MCF 10A (cell line): ENCODE measurements around the gene TCHHL1. TPM values are rescaled to one million over a fixed set of nuclear protein-coding genes. Genes with fewer than 3 reads are reported as not detected.

Experiments used
- BruUV-seq: library from RNA; stranded (reverse); fragments of 400-500 nt; replicated peaks from 2 replicates; lab custom pipeline; 2021; lab: Mats Ljungman, UMichigan
- CTCF ChIA-PET: fragments of 300-600 bp; sonication (Branson Sonifier 250); formaldehyde crosslinking; extraction: SDS; loops from one replicate; lab custom pipeline; 2021; ENCODE audit warnings: antibody characterized with exemption, inconsistent platforms; lab: Yijun Ruan, JAX
- POLR2A ChIA-PET: fragments of 300-600, 350-650 bp; sonication (Branson Sonifier 250); formaldehyde crosslinking; extraction: SDS; loops from one replicate; lab custom pipeline; 2020; ENCODE audit warnings: antibody characterized with exemption, inconsistent platforms; lab: Yijun Ruan, JAX
- DNase-seq: peaks from one replicate; pipeline ENCODE4 v3.0.0-alpha.2; 2018; ENCODE audit not compliant: unreplicated experiment
- H3K27ac Mint-ChIP-seq: one replicate; pipeline ENCODE4 v1.8.0; 2022; ENCODE audit warnings: mild to moderate bottlenecking, low read depth, mixed read lengths; ENCODE audit not compliant: unreplicated experiment
- H3K27me3 Mint-ChIP-seq: one replicate; pipeline ENCODE4 v1.8.0; 2022; ENCODE audit warnings: mixed read lengths; ENCODE audit not compliant: insufficient read depth, unreplicated experiment
- H3K36me3 Mint-ChIP-seq: one replicate; pipeline ENCODE4 v1.8.0; 2022; ENCODE audit warnings: mild to moderate bottlenecking, moderate library complexity, mixed read lengths; ENCODE audit not compliant: insufficient read depth, unreplicated experiment
- H3K4me1 Mint-ChIP-seq: one replicate; pipeline ENCODE4 v1.8.0; 2022; ENCODE audit warnings: mixed read lengths; ENCODE audit not compliant: insufficient read depth, unreplicated experiment
- H3K4me3 Mint-ChIP-seq: one replicate; pipeline ENCODE4 v1.8.0; 2022; ENCODE audit warnings: mild to moderate bottlenecking, moderate library complexity, mixed read lengths; ENCODE audit not compliant: unreplicated experiment
- H3K9me3 Mint-ChIP-seq: one replicate; pipeline ENCODE4 v1.8.0; 2022; ENCODE audit warnings: mixed read lengths; ENCODE audit not compliant: unreplicated experiment
- CTCF ChIP-seq: fragments of 200-600 bp; IDR thresholded peaks from one replicate; pipeline ENCODE4 v1.8.0; 2022; ENCODE audit warnings: antibody characterized with exemption, mild to moderate bottlenecking; ENCODE audit not compliant: unreplicated experiment
- intact Hi-C: fragments of 100-400 bp; cut with micrococcal nuclease; formaldehyde crosslinking; loops from 2 replicates; pipeline ENCODE4 v1.14.1; 2022
- total RNA-seq: library from RNA; stranded (reverse); gene quantifications from 2 replicates; pipeline ENCODE4 v1.2.3, GENCODE V29; 2022

Gene TCHHL1
- total RNA-seq, 1 experiment from 2014 or later, result not detected

- Mint-ChIP-seq H3K27me3 (peaks cover 37% of the 10 kb centered on the region), H3K4me3 (no peak overlapping the region), H3K9me3 (no peaks in the 10 kb centered on the region), H3K27ac (no peak overlapping the region), H3K36me3 (no peaks in the 10 kb centered on the region), H3K4me1 (no peaks in the 10 kb centered on the region)
- intact Hi-C loops, result no loop called here
- TF ChIP-seq CTCF, result no peak
- ChIA-PET CTCF (no interaction called here), POLR2A (no interaction called here)
- no peak for DNase-seq
- no TSS peak for BruUV-seq
Measured at GRCh38 chr1:152078831-152079441, 9.9 kb downstream of the TCHHL1 start.

GRCh38 chr1:152072311-152072710 lies 16.6 kb downstream of the TCHHL1 start:
- no peaks in the 10 kb centered on the region for H3K9me3 Mint-ChIP-seq
- POLR2A ChIA-PET, result interaction anchor here (0.7 to 1.4 kb wide), 3 partner anchors 22 to 229 kb away, joined by 3 to 4 read pairs (median 3); no protein-coding TSS in a partner anchor
- H3K27ac Mint-ChIP-seq, result no peak overlapping the region
- no peaks in the 10 kb centered on the region for H3K4me1 Mint-ChIP-seq
- H3K27me3 Mint-ChIP-seq, result peaks cover 16% of the 10 kb centered on the region
- no peak overlapping the region for H3K4me3 Mint-ChIP-seq
- DNase-seq, result no peak
- CTCF ChIA-PET, result interaction anchor here (0.5 to 1.4 kb wide), 7 partner anchors 13 to 1172 kb away, joined by 3 to 6 read pairs (median 4); no protein-coding TSS in a partner anchor
- intact Hi-C loops, result no loop called here
- H3K36me3 Mint-ChIP-seq, result no peaks in the 10 kb centered on the region
- BruUV-seq, result no TSS peak
- no peak for TF ChIP-seq CTCF

GRCh38 chr1:152071123-152071522 lies 17.7 kb downstream of the TCHHL1 start:
- intact Hi-C loops, result no loop called here
- H3K27ac Mint-ChIP-seq, result no peak overlapping the region
- TF ChIP-seq CTCF, result no peak
- ChIA-PET CTCF (interaction anchor here (1.1 to 1.4 kb wide), 4 partner anchors 14 to 389 kb away, joined by 3 to 6 read pairs (median 4); no protein-coding TSS in a partner anchor), POLR2A (interaction anchor here (1.4 kb wide), 1 partner anchor 39 kb away, joined by 4 read pairs; no protein-coding TSS in a partner anchor)
- no TSS peak for BruUV-seq
- no peak for DNase-seq
- peaks cover 4% of the 10 kb centered on the region for H3K27me3 Mint-ChIP-seq
- H3K36me3 Mint-ChIP-seq, result no peaks in the 10 kb centered on the region
- no peaks in the 10 kb centered on the region for H3K4me1 Mint-ChIP-seq
- H3K4me3 Mint-ChIP-seq, result no peak overlapping the region
- H3K9me3 Mint-ChIP-seq, result no peaks in the 10 kb centered on the region

- Mint-ChIP-seq H3K27me3 (peaks cover 17% of the 10 kb centered on the region), H3K36me3 (no peaks in the 10 kb centered on the region), H3K4me1 (no peaks in the 10 kb centered on the region), H3K27ac (no peak overlapping the region), H3K9me3 (no peaks in the 10 kb centered on the region), H3K4me3 (no peak overlapping the region)
- ChIA-PET CTCF (interaction anchor here (0.7 to 2.9 kb wide), 6 partner anchors 15 to 390 kb away, joined by 3 to 12 read pairs (median 4); no protein-coding TSS in a partner anchor), POLR2A (interaction anchor here (0.7 to 1.0 kb wide), 2 partner anchors 18 to 31 kb away, joined by 3 read pairs; partner anchors contain the start of gene S100A11)
- no peak for DNase-seq
- no TSS peak for BruUV-seq
- intact Hi-C loops, result no loop called here
- no peak for TF ChIP-seq CTCF
Measured at GRCh38 chr1:152067929-152068328, 20.9 kb downstream of the TCHHL1 start.
